K562 (cell line): ENCODE data around the gene SPATA16. TPM values are rescaled to one million over a fixed set of nuclear protein-coding genes. Genes with fewer than 3 reads are reported as not detected.

Experiments used
- ATAC-seq: fragments of 200-7000 bp; cut with Tn5 transposase; 3 replicates; pipeline ENCODE4 v1.9.1; 2020; ENCODE audit warnings: moderate library complexity
- BruUV-seq: library from RNA; stranded (reverse); fragments of 400-500 nt; replicated peaks from 2 replicates; lab custom pipeline; 2021; lab: Mats Ljungman, UMichigan
- CTCF ChIA-PET: fragments of 300-600 bp; formaldehyde crosslinking; extraction: SDS; loops from one replicate; lab custom pipeline; 2021; ENCODE audit warnings: low intra/inter-chr PET ratio; lab: Yijun Ruan, JAX
- POLR2A ChIA-PET: fragments of 300-600, 350-650 bp; sonication (Branson Sonifier 250); formaldehyde crosslinking; extraction: SDS; loops from one replicate; lab custom pipeline; 2021; ENCODE audit warnings: antibody characterized with exemption, inconsistent platforms; lab: Yijun Ruan, JAX
- DNase-seq, 4 experiments: peaks; one replicate each; pipeline versions ENCODE4 v3.0.0 to v3.0.0-alpha.2; 2011 to 2018; ENCODE audit warnings: low spot score in 3 of 4, mixed read lengths in 3 of 4; ENCODE audit errors: extremely low read depth in 1 of 4
- FAIRE-seq: peaks from 2 replicates; lab custom pipeline; 2011; peaks lifted over from hg19 to GRCh38; lab: Jason Lieb, UNC
- H2AFZ ChIP-seq: 2 replicates; pipeline ENCODE4 v1.6.0; 2011; ENCODE audit warnings: low read depth, low read length, control low read depth, inconsistent platforms
- H3K27ac ChIP-seq: fragments of 200-600 bp; 3 replicates; pipeline ENCODE4 v1.8.0; 2011; ENCODE audit warnings: low read depth, mild to moderate bottlenecking, control low read depth, inconsistent platforms, low read length, moderate library complexity, mixed read lengths; ENCODE audit errors: extremely low read depth
- H3K27me3 ChIP-seq, 2 experiments: fragments of 300-600 bp in 1 of 2; 2 replicates in 1 of 2; 3 replicates in 1 of 2; pipeline versions ENCODE4 v1.6.0 to v1.8.0; 2011; ENCODE audit warnings: inconsistent platforms in 2 of 2, low read length in 2 of 2, mild to moderate bottlenecking in 1 of 2, mixed read lengths in 1 of 2, moderate library complexity in 1 of 2; ENCODE audit not compliant: control insufficient read depth in 2 of 2, insufficient read depth in 2 of 2
- H3K36me3 ChIP-seq: fragments of 300-600 bp; 3 replicates; pipeline ENCODE4 v1.8.0; 2011; ENCODE audit warnings: mild to moderate bottlenecking, low read length, inconsistent platforms; ENCODE audit not compliant: control insufficient read depth, insufficient read depth
- H3K4me1 ChIP-seq, 2 experiments: fragments of 200-600 bp in 1 of 2; replicated peaks in 1 of 2; 2 replicates in 1 of 2; 3 replicates in 1 of 2; pipeline versions ENCODE4 v1.5.1 to v1.8.0; 2011; ENCODE audit warnings: inconsistent platforms in 2 of 2, low read length in 2 of 2, mild to moderate bottlenecking in 1 of 2, mixed read lengths in 1 of 2, moderate library complexity in 1 of 2; ENCODE audit not compliant: control insufficient read depth in 2 of 2, insufficient read depth in 2 of 2
- H3K4me2 ChIP-seq: 2 replicates; pipeline ENCODE4 v1.6.1; 2011; ENCODE audit warnings: low read length, control low read depth, inconsistent platforms, mixed read lengths; ENCODE audit not compliant: insufficient read depth
- H3K4me3 ChIP-seq: fragments of 200-600 bp; sonication (generic), shearing (Covaris generic); 2 replicates; pipeline ENCODE4 v1.5.1; 2016; ENCODE audit warnings: control low read depth, inconsistent platforms
- H3K79me2 ChIP-seq: fragments of 200-600 bp; 3 replicates; pipeline ENCODE4 v1.8.0; 2011; ENCODE audit warnings: low read length, inconsistent platforms; ENCODE audit not compliant: control insufficient read depth, insufficient read depth
- H3K9ac ChIP-seq, 2 experiments: 2 replicates each; pipeline versions ENCODE4 v1.6.0 to v1.6.1; 2011; ENCODE audit warnings: low read depth in 2 of 2, low read length in 2 of 2, control low read depth in 1 of 2, inconsistent platforms in 1 of 2, mild to moderate bottlenecking in 1 of 2, mixed read lengths in 1 of 2; ENCODE audit not compliant: insufficient read depth in 1 of 2
- H3K9me1 ChIP-seq: one replicate; pipeline ENCODE4 v1.6.0; 2011; ENCODE audit warnings: inconsistent platforms, mild to moderate bottlenecking, low read length, moderate library complexity; ENCODE audit not compliant: control insufficient read depth, insufficient read depth
- H3K9me3 ChIP-seq: replicated peaks from 2 replicates; pipeline ENCODE4 v1.5.1; 2011; ENCODE audit warnings: low read depth, low read length, inconsistent platforms; ENCODE audit not compliant: control insufficient read depth, insufficient read depth
- H4K20me1 ChIP-seq: replicated peaks from 2 replicates; pipeline ENCODE4 v1.6.1; 2011; ENCODE audit warnings: low read length, inconsistent platforms, mixed read lengths; ENCODE audit not compliant: control insufficient read depth, insufficient read depth
- ARID2 ChIP-seq: fragments of 450-650 bp; IDR thresholded peaks from 2 replicates; pipeline ENCODE4 v1.6.1; 2017; ENCODE audit warnings: antibody characterized with exemption, mild to moderate bottlenecking
- BRF2 ChIP-seq: IDR thresholded peaks from 3 replicates; pipeline ENCODE4 v1.6.1; 2011; ENCODE audit warnings: borderline replicate concordance, mild to moderate bottlenecking; ENCODE audit not compliant: insufficient read length, insufficient read depth
- CREBBP ChIP-seq: IDR thresholded peaks from one replicate; pipeline ENCODE4 v1.6.1; 2012; ENCODE audit warnings: low read depth, mild to moderate bottlenecking, control low read depth, inconsistent platforms, low read length
- FOXP1 ChIP-seq: sonication (generic); formaldehyde crosslinking; IDR thresholded peaks from 2 replicates; pipeline ENCODE4 v1.8.0; 2022; ENCODE audit warnings: mild to moderate bottlenecking, missing genetic modification reagents
- HMG20B ChIP-seq: fragments of 250-450 bp; sonication (Bioruptor Pico); IDR thresholded peaks from 2 replicates; pipeline ENCODE4 v1.5.0; 2021; ENCODE audit warnings: mild to moderate bottlenecking
- ILK ChIP-seq: fragments of 450-650 bp; IDR thresholded peaks from 2 replicates; pipeline ENCODE4 v1.6.1; 2016; ENCODE audit warnings: missing genetic modification characterization, low read depth, mild to moderate bottlenecking, missing compliant biosample characterization, moderate library complexity, borderline replicate concordance
- KDM5B ChIP-seq: fragments of 200-600 bp; sonication (generic); IDR thresholded peaks from 2 replicates; pipeline ENCODE4 v1.6.1; 2012; ENCODE audit warnings: low read depth, mild to moderate bottlenecking, moderate library complexity, low read length, control low read depth, inconsistent platforms; ENCODE audit not compliant: insufficient replicate concordance
- LARP7 ChIP-seq: fragments of 450-650 bp; IDR thresholded peaks from 2 replicates; pipeline ENCODE4 v1.6.1; 2016
- NELFE ChIP-seq: IDR thresholded peaks from 2 replicates; pipeline ENCODE4 v1.6.1; 2011; ENCODE audit warnings: mild to moderate bottlenecking; ENCODE audit not compliant: insufficient read depth, insufficient read length
- NFE2L1 ChIP-seq: fragments of 450-650 bp; IDR thresholded peaks from 2 replicates; pipeline ENCODE4 v1.6.1; 2016; ENCODE audit warnings: missing genetic modification characterization, low read depth, mild to moderate bottlenecking, missing compliant biosample characterization, moderate library complexity, borderline replicate concordance
- NR1H2 ChIP-seq: sonication (generic); formaldehyde crosslinking; IDR thresholded peaks from 2 replicates; pipeline ENCODE4 v1.4.0; 2020; ENCODE audit warnings: mild to moderate bottlenecking, missing genetic modification reagents
- POLR2AphosphoS2 ChIP-seq: IDR thresholded peaks from 2 replicates; pipeline ENCODE4 v1.6.1; 2012; ENCODE audit warnings: low read length, improper control_type of control experiment
- TCF7L2 ChIP-seq: fragments of 150-350 bp; IDR thresholded peaks from 2 replicates; pipeline ENCODE4 v1.6.1; 2016; ENCODE audit warnings: low read depth, mild to moderate bottlenecking, low read length, moderate library complexity
- THRA ChIP-seq: fragments of 450-650 bp; IDR thresholded peaks from 2 replicates; pipeline ENCODE4 v1.6.1; 2017; ENCODE audit warnings: mild to moderate bottlenecking, moderate library complexity
- ZBTB26 ChIP-seq: fragments of 450-650 bp; formaldehyde crosslinking; IDR thresholded peaks from 2 replicates; pipeline ENCODE4 v1.4.0; 2022; ENCODE audit warnings: missing genetic modification characterization
- ZNF699 ChIP-seq: fragments of 250-450 bp; sonication (Bioruptor Pico); IDR thresholded peaks from 2 replicates; pipeline ENCODE4 v1.8.0; 2021; ENCODE audit warnings: mild to moderate bottlenecking, moderate library complexity; ENCODE audit not compliant: insufficient replicate concordance
- WGBS: fragments of 100-300 bp; shearing (Covaris generic); methylation state at CpG from one replicate; pipeline ENCODE4 v1.1.6; 2016; ENCODE audit warnings: low coverage, mixed read lengths; ENCODE audit not compliant: insufficient coverage; ENCODE audit errors: missing lambda C conversion rate; 5-methylcytosine and 5-hydroxymethylcytosine counted together
- in situ Hi-C: fragments of 300-500 bp; cut with MboI; formaldehyde crosslinking; loops from 4 replicates; pipeline ENCODE4 v1.15.0; 2018; ENCODE audit warnings: inconsistent platforms, mixed read lengths
- intact Hi-C: fragments of 100-400 bp; cut with micrococcal nuclease; formaldehyde crosslinking; loops from 2 replicates; pipeline ENCODE4 v1.14.2; 2022
- polyA plus RNA-seq, 8 experiments: library from polyadenylated mRNA; depleted of rRNA in 4 of 8; stranded (reverse) in 5 of 8; unstranded in 3 of 8; fragments of >200 nt; fragmentation: Nextera tagmentation in 2 of 8; fragmentation: Illumina TruSeq in 1 of 8; extraction: Ambion mirVana in 2 of 8; extraction: Trizol in 1 of 8; gene quantifications; 2 replicates each; pipeline versions ENCODE4 v1.2.1 to v1.2.3, GENCODE V29; 2011 to 2014; ENCODE audit warnings: inconsistent platforms in 1 of 8, missing spikeins in 1 of 8
- total RNA-seq, 7 experiments: library from RNA; depleted of rRNA in 6 of 7; stranded (reverse); fragments of >200 nt in 6 of 7; fragmentation: Illumina TruSeq in 2 of 7; extraction: Trizol in 2 of 7; gene quantifications; 2 replicates each; pipeline versions ENCODE4 v1.2.1 to v1.2.3, GENCODE V29; 2011 to 2021; ENCODE audit warnings: low replicate concordance in 1 of 7

Gene SPATA16
- total and polyA plus RNA-seq, 9 of the 15 experiments (the other 6 are each of a cell fraction or from before 2014, with no cell fraction given): not detected

GRCh38 chr3:173003471-173003870 lies 137.6 kb downstream of the SPATA16 start:
- H4K20me1 ChIP-seq: no peaks in the 10 kb centered on the region
- no peaks in the 10 kb centered on the region for H3K9me1 ChIP-seq
- H3K79me2 ChIP-seq: no peaks in the 10 kb centered on the region; the same call in 2 of the 3 replicates
- no peak for DNase-seq
- POLR2A ChIA-PET: no interaction called here
- peaks cover 14% of the 10 kb centered on the region; the same call in 1 of the 2 replicates for H3K9me3 ChIP-seq
- in situ Hi-C loops: no loop called here
- no peak for FAIRE-seq
- 91% methylated on average over 2 of the region's 2 CpGs for WGBS
- H3K27ac ChIP-seq: no peak overlapping the region
- H3K27me3 ChIP-seq: no peaks in the 10 kb centered on the region
- H3K9ac ChIP-seq: no peak overlapping the region
- H3K4me3 ChIP-seq: no peak overlapping the region
- H3K36me3 ChIP-seq: no peaks in the 10 kb centered on the region
- H3K4me2 ChIP-seq: no peak overlapping the region
- intact Hi-C loops: no loop called here
- peaks cover 3 to 26% of the 10 kb centered on the region in 2 experiments; a peak in 4 of 5 replicates for H3K4me1 ChIP-seq
- H2AFZ ChIP-seq: peak overlapping the region; percentile 30; the same call in 1 of the 2 replicates
- CTCF ChIA-PET: no interaction called here
- BruUV-seq: no TSS peak
- no peak for ATAC-seq
- no peak for TF ChIP-seq NR1H2 (CRISPR knock-in tag)
- TF ChIP-seq BRF2: no peak
- no peak for TF ChIP-seq NELFE
- no peak for TF ChIP-seq LARP7
- no peak for TF ChIP-seq ILK
- TF ChIP-seq ARID2: no peak
- no peak for TF ChIP-seq FOXP1 (CRISPR knock-in tag)
- TF ChIP-seq ZBTB26 (CRISPR knock-in tag): no peak
- TF ChIP-seq HMG20B (CRISPR knock-in tag): no peak
- no peak for TF ChIP-seq NFE2L1 (tag)
- no peak for TF ChIP-seq TCF7L2
- no peak for TF ChIP-seq KDM5B
- no peak for TF ChIP-seq THRA
- no peak for TF ChIP-seq ZNF699
- no peak for TF ChIP-seq CREBBP
- TF ChIP-seq POLR2AphosphoS2: no peak
